DOHH2 (cell line): ENCODE measurements around the gene BMS1.

Source experiments
- EZH2phosphoT487 ChIP-seq: fragments of 200-600 bp; sonication (generic); IDR thresholded peaks from 2 replicates; pipeline ENCODE4 v1.6.1; 2017; ENCODE audit warnings: borderline replicate concordance, mild to moderate bottlenecking, antibody characterized with exemption, low read length, moderate library complexity, mixed read lengths
- TF ChIP-seq, protein P1 (sequence below): fragments of 200-600 bp; sonication (generic); IDR thresholded peaks from one replicate; pipeline ENCODE4 v1.5.1; 2014; ENCODE audit warnings: antibody characterized with exemption, mild to moderate bottlenecking, low read depth, low read length; ENCODE audit not compliant: poor library complexity, severe bottlenecking

GRCh38 chr10:42753126-42753506, 29.5 kb upstream of the BMS1 start:
- TF ChIP-seq, protein P1, sequence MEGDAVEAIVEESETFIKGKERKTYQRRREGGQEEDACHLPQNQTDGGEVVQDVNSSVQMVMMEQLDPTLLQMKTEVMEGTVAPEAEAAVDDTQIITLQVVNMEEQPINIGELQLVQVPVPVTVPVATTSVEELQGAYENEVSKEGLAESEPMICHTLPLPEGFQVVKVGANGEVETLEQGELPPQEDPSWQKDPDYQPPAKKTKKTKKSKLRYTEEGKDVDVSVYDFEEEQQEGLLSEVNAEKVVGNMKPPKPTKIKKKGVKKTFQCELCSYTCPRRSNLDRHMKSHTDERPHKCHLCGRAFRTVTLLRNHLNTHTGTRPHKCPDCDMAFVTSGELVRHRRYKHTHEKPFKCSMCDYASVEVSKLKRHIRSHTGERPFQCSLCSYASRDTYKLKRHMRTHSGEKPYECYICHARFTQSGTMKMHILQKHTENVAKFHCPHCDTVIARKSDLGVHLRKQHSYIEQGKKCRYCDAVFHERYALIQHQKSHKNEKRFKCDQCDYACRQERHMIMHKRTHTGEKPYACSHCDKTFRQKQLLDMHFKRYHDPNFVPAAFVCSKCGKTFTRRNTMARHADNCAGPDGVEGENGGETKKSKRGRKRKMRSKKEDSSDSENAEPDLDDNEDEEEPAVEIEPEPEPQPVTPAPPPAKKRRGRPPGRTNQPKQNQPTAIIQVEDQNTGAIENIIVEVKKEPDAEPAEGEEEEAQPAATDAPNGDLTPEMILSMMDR = no peak
- TF ChIP-seq EZH2phosphoT487 = no peak
